ENCODE data around the gene PRSS38. TPM values are rescaled to one million over a fixed set of nuclear protein-coding genes. Genes with fewer than 3 reads are reported as not detected.

Gene PRSS38
- total and polyA plus RNA-seq, 2 experiments from 2014 or later, result not detected

- Mint-ChIP-seq H3K27ac (no peak overlapping the region), H3K36me3 (ENCODE audit: low read depth) (no peaks in the 10 kb centered on the region; the same call in 2 of the 3 replicates), H3K4me1 (peaks cover 23% of the 10 kb centered on the region), H3K4me3 (no peak overlapping the region), H3K9me3 (no peaks in the 10 kb centered on the region), H3K27me3 (ENCODE audit: insufficient read depth, low read depth, poor library complexity) (peaks cover 36% of the 10 kb centered on the region)
- TF ChIP-seq POLR2AphosphoS5 (IDR thresholded peaks at IDR 0.05; ENCODE audit: low read depth) (no peak), ETS1 (IDR thresholded peaks at IDR 0.05) (no peak), JUNB (IDR thresholded peaks at IDR 0.05; ENCODE audit: unreplicated experiment) (no peak), ZNF331 (CRISPR knock-in tag; IDR thresholded peaks at IDR 0.05; ENCODE audit: low read depth) (no peak), STAT1 (IDR thresholded peaks at IDR 0.05; ENCODE audit: unreplicated experiment) (no peak), ZNF114 (CRISPR knock-in tag; IDR thresholded peaks at IDR 0.05) (no peak), EZH2phosphoT487 (IDR thresholded peaks at IDR 0.05; ENCODE audit: unreplicated experiment) (no peak), NANOG (IDR thresholded peaks at IDR 0.05; ENCODE audit: borderline replicate concordance) (no peak), CREB1 (CRISPR knock-in tag; IDR thresholded peaks at IDR 0.05; ENCODE audit: low read depth) (no peak), EZH2 (IDR thresholded peaks at IDR 0.05; ENCODE audit: low read depth, unreplicated experiment) (no peak), ZNF462 (CRISPR knock-in tag; IDR thresholded peaks at IDR 0.05) (no peak), CTCF (conservative IDR thresholded peaks at IDR 0.05; ENCODE audit: low read depth in 2 of 2) (no peak), REST (IDR thresholded peaks at IDR 0.05; ENCODE audit: unreplicated experiment) (no peak)
- peaks cover 19% of the 10 kb centered on the region for H3K4me1 ChIP-seq (ENCODE audit: insufficient read depth)
- H3K4me2 ChIP-seq, result no peak overlapping the region
- no peaks in the 10 kb centered on the region for H3K36me3 ChIP-seq (ENCODE audit: insufficient read depth)
- no peak overlapping the region for H3K27ac ChIP-seq (ENCODE audit: low read depth)
- no peak overlapping the region for H2AFZ ChIP-seq
- H3K27me3 ChIP-seq (ENCODE audit: insufficient read depth), result peaks cover 34% of the 10 kb centered on the region
- H3K4me3 ChIP-seq, result no peak overlapping the region
- ATAC-seq (no peak), DNase-seq (ENCODE audit: low spot score) (no peak)
- no peaks in the 10 kb centered on the region for H3K79me2 ChIP-seq (replicated peaks; ENCODE audit: insufficient read depth)
- no peaks in the 10 kb centered on the region for H3K9me2 ChIP-seq (ENCODE audit: insufficient read depth)
- H4K20me1 ChIP-seq (replicated peaks; ENCODE audit: insufficient read depth), result no peaks in the 10 kb centered on the region; the same call in none of the 2 replicates
- peaks cover 4% of the 10 kb centered on the region; the same call in 1 of the 2 replicates for H3F3A ChIP-seq (replicated peaks; ENCODE audit: low read depth)
Observed at GRCh38 chr1:227790868-227791267, 24.6 kb upstream of the PRSS38 start.
